GM19099 (cell line): ENCODE data around the gene C1QA.

Experiments
- POLR2A ChIP-seq: IDR thresholded peaks from 3 replicates; pipeline ENCODE4 v1.6.1; 2011; ENCODE audit warnings: low read depth; ENCODE audit not compliant: insufficient read length; ENCODE audit errors: extremely low read depth

C1QA gene

GRCh38 chr1:22673486-22674409 lies 37.3 kb downstream of the C1QA start:
- TF ChIP-seq POLR2A = no peak

- TF ChIP-seq POLR2A = no peak
These were observed 38.0 kb downstream of the C1QA start for GRCh38 chr1:22674410-22674749.

GRCh38 chr1:22676916-22677583 lies 40.6 kb downstream of the C1QA start:
- TF ChIP-seq POLR2A = no peak

GRCh38 chr1:22677931-22678896 lies 41.8 kb downstream of the C1QA start:
- TF ChIP-seq POLR2A = no peak

DNA sequence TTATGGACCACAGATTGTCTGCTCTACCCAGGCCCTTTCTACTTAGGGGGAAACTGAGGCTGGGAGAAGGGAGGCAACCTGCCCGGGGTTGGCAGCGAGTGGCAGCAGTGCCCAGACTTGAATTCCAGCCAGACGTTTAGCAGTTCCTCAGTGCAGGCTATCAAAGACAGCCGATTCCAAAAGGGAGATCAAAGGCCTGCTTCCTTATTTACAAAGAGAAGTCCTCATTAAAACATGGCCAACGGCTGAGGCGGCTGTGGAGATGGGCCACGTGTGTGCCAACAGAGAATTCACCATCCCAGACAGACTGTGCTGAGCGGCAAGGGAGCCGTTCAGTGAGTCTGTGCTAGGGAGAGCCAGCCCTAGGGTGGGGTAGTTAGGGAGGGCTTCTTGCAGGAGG lies 44.3 kb downstream of the C1QA start:
- TF ChIP-seq POLR2A = no peak

GRCh38 chr1:22681556-22682276 lies 45.3 kb downstream of the C1QA start:
- no peak for TF ChIP-seq POLR2A

DNA sequence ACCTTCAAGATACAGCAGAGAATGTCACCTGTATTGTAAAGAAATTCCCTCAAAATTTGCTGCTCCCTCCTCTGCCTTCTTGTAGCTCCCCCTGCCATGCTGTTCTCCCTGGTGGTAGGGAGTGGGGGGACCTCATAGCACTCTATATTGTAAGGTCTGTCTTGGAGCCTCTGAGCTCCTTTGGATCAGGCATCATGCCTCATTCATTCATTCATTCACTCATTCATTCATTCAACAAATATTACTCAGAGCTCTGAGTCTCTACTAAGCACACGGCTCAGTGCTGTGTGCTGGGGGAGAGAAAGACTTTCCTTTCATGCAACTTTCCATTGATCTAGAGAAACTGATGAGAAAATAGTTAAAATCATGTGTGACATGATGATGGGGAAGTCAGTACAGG lies 47.1 kb downstream of the C1QA start:
- TF ChIP-seq POLR2A = no peak

- TF ChIP-seq POLR2A = no peak
These were observed 49.2 kb downstream of the C1QA start for GRCh38 chr1:22685591-22686059.

DNA sequence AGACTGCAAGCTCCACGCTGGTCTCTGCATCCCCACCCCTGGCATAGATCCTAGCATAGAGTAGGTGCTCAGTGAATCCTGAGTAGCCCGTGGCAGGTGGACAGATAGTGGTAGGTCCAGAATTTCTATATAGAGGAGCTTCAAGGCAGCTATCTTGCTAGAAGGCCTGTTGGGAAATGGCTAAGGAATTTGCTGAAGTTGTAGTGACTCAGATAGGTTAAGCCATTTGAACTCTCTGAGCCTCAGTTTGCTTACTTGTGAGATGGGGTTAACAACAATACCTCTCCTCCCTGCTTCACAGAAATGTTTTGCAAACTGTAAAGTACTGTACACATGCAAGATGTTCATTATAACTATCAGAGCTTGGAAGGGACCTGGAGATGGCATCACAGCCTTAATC lies 50.8 kb downstream of the C1QA start:
- no peak for TF ChIP-seq POLR2A

DNA sequence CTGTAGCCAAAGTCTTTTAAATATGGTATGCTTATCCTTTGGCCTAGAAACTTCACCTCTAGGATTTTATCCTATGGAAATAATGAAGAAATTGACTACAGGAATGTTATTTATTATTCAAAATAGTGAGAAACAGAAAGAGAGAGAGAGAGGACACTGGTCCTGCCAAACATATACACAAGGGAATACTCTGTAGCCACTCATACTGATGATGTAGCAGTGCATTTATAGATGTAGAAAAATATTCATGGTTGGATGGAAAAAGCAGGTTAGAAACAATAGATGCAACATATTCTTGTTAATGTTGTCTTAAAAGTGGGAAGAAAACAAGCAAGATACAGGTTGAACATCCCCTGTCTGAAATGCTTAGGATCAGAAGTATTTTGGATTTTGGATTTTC lies 52.0 kb downstream of the C1QA start:
- TF ChIP-seq POLR2A = no peak
